ENCODE measurements around the gene PLA2G5. TPM values are rescaled to one million over a fixed set of nuclear protein-coding genes. Genes with fewer than 3 reads are reported as not detected.

Gene PLA2G5
- total and polyA plus RNA-seq, 9 of the 15 experiments (the other 6 are each of a cell fraction or from before 2014, with no cell fraction given), result not detected

DNA sequence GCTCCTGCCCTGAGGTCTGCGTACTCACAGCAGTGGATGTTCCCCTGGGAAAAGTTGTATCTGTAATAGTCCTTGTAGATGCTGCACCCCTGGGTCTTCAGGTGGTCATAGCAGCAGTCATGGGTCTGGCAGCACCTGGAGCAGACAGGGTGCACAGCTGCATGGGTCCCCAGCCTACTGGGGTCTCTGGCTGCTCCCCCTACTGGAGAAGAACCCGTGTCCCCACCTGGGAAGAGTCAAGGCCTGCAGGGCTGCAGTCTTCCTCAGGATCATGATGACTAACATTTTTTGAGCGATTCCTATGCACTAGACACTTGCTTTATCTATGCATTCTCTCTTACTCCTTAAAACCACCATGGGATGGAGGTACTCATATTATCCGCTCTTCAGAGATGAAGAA is 45.5 kb downstream of the PLA2G5 start:
- Histone ChIP-seq H3K27ac (ENCODE audit: extremely low read depth, low read depth, low read length) (no peak overlapping the region), H3K79me2 (ENCODE audit: control insufficient read depth, insufficient read depth, low read length) (no peaks in the 10 kb centered on the region), H2AFZ (ENCODE audit: low read depth, low read length) (no peak overlapping the region), H3K36me3 (ENCODE audit: control insufficient read depth, insufficient read depth, low read length) (no peaks in the 10 kb centered on the region), H3K4me2 (ENCODE audit: insufficient read depth, low read length) (no peak overlapping the region), H3K4me3 (no peak overlapping the region), H3K9me1 (ENCODE audit: control insufficient read depth, insufficient read depth, low read length) (no peaks in the 10 kb centered on the region), H3K9me3 (replicated peaks; ENCODE audit: control insufficient read depth, insufficient read depth, low read depth, low read length) (no peaks in the 10 kb centered on the region), H3K27me3 (ENCODE audit: control insufficient read depth in 2 of 2, insufficient read depth in 2 of 2, low read length in 2 of 2) (peaks cover 35 to 74% of the 10 kb centered on the region in 2 experiments), H3K9ac (ENCODE audit: insufficient read depth in 1 of 2, low read depth in 2 of 2, low read length in 2 of 2) (no peak overlapping the region), H3K4me1 (replicated peaks in 1 of 2; ENCODE audit: control insufficient read depth in 2 of 2, insufficient read depth in 2 of 2, low read length in 2 of 2) (no peaks in the 10 kb centered on the region), H4K20me1 (replicated peaks; ENCODE audit: control insufficient read depth, insufficient read depth, low read length) (peaks cover 3% of the 10 kb centered on the region; the same call in 1 of the 2 replicates)
- no peak for DNase-seq (ENCODE audit: extremely low read depth in 1 of 4, low spot score in 3 of 4)
- WGBS (ENCODE audit: insufficient coverage, low coverage, missing lambda C conversion rate), result 8% methylated on average over 4 of the region's 4 CpGs
- no TSS peak for BruUV-seq (replicated peaks)
- POLR2A ChIA-PET, result interaction anchor here (1.3 kb wide), 1 partner anchor 9 kb away, joined by 4 read pairs; no protein-coding TSS in a partner anchor
- in situ Hi-C loops (cut with MboI) (no loop called here), intact Hi-C loops (cut with micrococcal nuclease) (no loop called here)
- TF ChIP-seq PHF21A (IDR thresholded peaks at IDR 0.05; ENCODE audit: borderline replicate concordance, low read depth), result no peak
- TF ChIP-seq, protein P1, sequence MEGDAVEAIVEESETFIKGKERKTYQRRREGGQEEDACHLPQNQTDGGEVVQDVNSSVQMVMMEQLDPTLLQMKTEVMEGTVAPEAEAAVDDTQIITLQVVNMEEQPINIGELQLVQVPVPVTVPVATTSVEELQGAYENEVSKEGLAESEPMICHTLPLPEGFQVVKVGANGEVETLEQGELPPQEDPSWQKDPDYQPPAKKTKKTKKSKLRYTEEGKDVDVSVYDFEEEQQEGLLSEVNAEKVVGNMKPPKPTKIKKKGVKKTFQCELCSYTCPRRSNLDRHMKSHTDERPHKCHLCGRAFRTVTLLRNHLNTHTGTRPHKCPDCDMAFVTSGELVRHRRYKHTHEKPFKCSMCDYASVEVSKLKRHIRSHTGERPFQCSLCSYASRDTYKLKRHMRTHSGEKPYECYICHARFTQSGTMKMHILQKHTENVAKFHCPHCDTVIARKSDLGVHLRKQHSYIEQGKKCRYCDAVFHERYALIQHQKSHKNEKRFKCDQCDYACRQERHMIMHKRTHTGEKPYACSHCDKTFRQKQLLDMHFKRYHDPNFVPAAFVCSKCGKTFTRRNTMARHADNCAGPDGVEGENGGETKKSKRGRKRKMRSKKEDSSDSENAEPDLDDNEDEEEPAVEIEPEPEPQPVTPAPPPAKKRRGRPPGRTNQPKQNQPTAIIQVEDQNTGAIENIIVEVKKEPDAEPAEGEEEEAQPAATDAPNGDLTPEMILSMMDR (IDR thresholded peaks at IDR 0.05 in 2 of 3, conservative IDR thresholded peaks at IDR 0.05 in 1 of 3; ENCODE audit: insufficient read depth in 2 of 3, low read depth in 1 of 3, low read length in 3 of 3), result 0 out of 6 replicates have a peak, but pooled peaks of 1 of the 3 experiments have one; percentile 16
- CTCF ChIA-PET (ENCODE audit: low intra/inter-chr PET ratio), result no interaction called here
- ATAC-seq, result 0 out of 3 replicates have a peak, but pooled peaks have one; percentile 32
- no peak for FAIRE-seq

DNA sequence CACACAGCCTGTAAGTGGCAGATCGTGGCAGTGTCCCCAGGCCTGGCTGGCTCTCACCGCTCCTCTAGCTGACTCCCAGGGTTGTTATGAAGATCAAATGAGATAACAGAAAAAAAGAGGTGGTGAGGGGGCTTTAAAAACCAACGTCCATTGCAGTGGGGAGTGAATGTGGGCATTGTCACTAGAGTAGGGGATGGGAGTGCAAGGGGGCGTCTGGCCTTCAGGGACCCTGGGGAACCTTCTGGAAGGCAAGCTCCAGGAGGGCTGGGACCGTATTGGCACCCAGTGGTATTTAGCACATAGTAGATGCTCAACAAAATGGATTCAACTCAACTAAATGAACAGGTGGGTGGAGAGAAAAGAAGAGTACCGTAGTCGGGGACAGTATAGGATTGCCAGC is 45.9 kb downstream of the PLA2G5 start:
- no peaks in the 10 kb centered on the region for H3K9me3 ChIP-seq (replicated peaks; ENCODE audit: control insufficient read depth, insufficient read depth, low read depth, low read length)
- ChIA-PET POLR2A (interaction anchor here (0.6 to 1.3 kb wide), 2 partner anchors 8 to 1616 kb away, joined by 4 read pairs; no protein-coding TSS in a partner anchor), CTCF (ENCODE audit: low intra/inter-chr PET ratio) (no interaction called here)
- intact Hi-C loops (cut with micrococcal nuclease) (no loop called here), in situ Hi-C loops (cut with MboI) (no loop called here)
- ATAC-seq (no peak), DNase-seq (ENCODE audit: extremely low read depth in 1 of 4, low spot score in 3 of 4) (no peak), FAIRE-seq (no peak)
- WGBS (ENCODE audit: insufficient coverage, low coverage, missing lambda C conversion rate), result under 1% methylated on average over 7 of the region's 7 CpGs
- no TSS peak for BruUV-seq (replicated peaks)
- no peak overlapping the region for H3K9ac ChIP-seq (ENCODE audit: insufficient read depth in 1 of 2, low read depth in 2 of 2, low read length in 2 of 2)
- H3K27ac ChIP-seq (ENCODE audit: extremely low read depth, low read depth, low read length), result no peak overlapping the region
- no peaks in the 10 kb centered on the region for H3K4me1 ChIP-seq (replicated peaks in 1 of 2; ENCODE audit: control insufficient read depth in 2 of 2, insufficient read depth in 2 of 2, low read length in 2 of 2)
- H2AFZ ChIP-seq (ENCODE audit: low read depth, low read length), result no peak overlapping the region
- H3K79me2 ChIP-seq (ENCODE audit: control insufficient read depth, insufficient read depth, low read length), result no peaks in the 10 kb centered on the region
- H3K4me3 ChIP-seq, result no peak overlapping the region
- no peaks in the 10 kb centered on the region for H3K36me3 ChIP-seq (ENCODE audit: control insufficient read depth, insufficient read depth, low read length)
- TF ChIP-seq PTBP1 (IDR thresholded peaks at IDR 0.05; ENCODE audit: low read depth, low read length), result no peak
- TF ChIP-seq GATA2 (CRISPR knock-in tag; IDR thresholded peaks at IDR 0.05), result no peak
- peaks cover 34 to 73% of the 10 kb centered on the region in 2 experiments for H3K27me3 ChIP-seq (ENCODE audit: control insufficient read depth in 2 of 2, insufficient read depth in 2 of 2, low read length in 2 of 2)
- no peaks in the 10 kb centered on the region for H3K9me1 ChIP-seq (ENCODE audit: control insufficient read depth, insufficient read depth, low read length)
- no peak overlapping the region for H3K4me2 ChIP-seq (ENCODE audit: insufficient read depth, low read length)
- H4K20me1 ChIP-seq (replicated peaks; ENCODE audit: control insufficient read depth, insufficient read depth, low read length), result peaks cover 3% of the 10 kb centered on the region; the same call in 1 of the 2 replicates

All from K562 (cell line).